ENCODE results near the gene KRTAP5-5.

GRCh38 chr11:1656670-1657069 is 27.1 kb downstream of the KRTAP5-5 start:
- no peak for TF ChIP-seq CTCF (IDR thresholded peaks at IDR 0.05; ENCODE audit: low read length)
- no peak for TF ChIP-seq EZH2 (IDR thresholded peaks at IDR 0.05; ENCODE audit: borderline replicate concordance, low read length)

Measured in OCI-LY1 (cell line).